H1 (cell line): ENCODE measurements around the gene DENND5B. TPM values are rescaled to one million over a fixed set of nuclear protein-coding genes. Genes with fewer than 3 reads are reported as not detected.

ENCODE experiments used
- CTCF ChIA-PET: fragments of 300-600 bp; sonication (Branson Sonifier 250); formaldehyde crosslinking; loops from one replicate; lab custom pipeline; 2021; ENCODE audit not compliant: partially characterized antibody; lab: Charles Lee
- POLR2A ChIA-PET: fragments of 300-600 bp; sonication (Branson Sonifier 250); formaldehyde crosslinking; loops from one replicate; lab custom pipeline; 2021; ENCODE audit warnings: inconsistent platforms; ENCODE audit not compliant: partially characterized antibody; lab: Charles Lee
- DNase-seq, 2 experiments: peaks; one replicate each; pipeline versions ENCODE4 v3.0.0 to v3.0.0-alpha.2; 2010 to 2022; ENCODE audit warnings: low spot score in 2 of 2, low read depth in 1 of 2, mixed read lengths in 1 of 2
- FAIRE-seq: peaks from 2 replicates; lab custom pipeline; 2011; peaks lifted over from hg19 to GRCh38; lab: Jason Lieb, UNC
- H2AFZ ChIP-seq: 2 replicates; pipeline ENCODE4 v1.8.1; 2012; ENCODE audit warnings: low read length, inconsistent platforms
- H2AK5ac ChIP-seq: 2 replicates; pipeline ENCODE4 v1.6.1; 2013; ENCODE audit warnings: low read depth, low read length
- H2BK120ac ChIP-seq: replicated peaks from 2 replicates; pipeline ENCODE3; 2013; ENCODE audit warnings: low read depth, low read length, inconsistent platforms
- H2BK12ac ChIP-seq: 2 replicates; pipeline ENCODE4 v1.6.1; 2013; ENCODE audit warnings: low read depth, low read length
- H2BK15ac ChIP-seq: 2 replicates; pipeline ENCODE4 v1.6.1; 2013; ENCODE audit warnings: low read length
- H2BK20ac ChIP-seq: 2 replicates; pipeline ENCODE4 v1.6.1; 2013; ENCODE audit warnings: low read length
- H2BK5ac ChIP-seq: 2 replicates; pipeline ENCODE4 v1.6.1; 2013; ENCODE audit warnings: low read depth, low read length
- H3K14ac ChIP-seq: 2 replicates; pipeline ENCODE4 v1.6.1; 2013; ENCODE audit warnings: inconsistent platforms; ENCODE audit not compliant: insufficient read length
- H3K18ac ChIP-seq: 2 replicates; pipeline ENCODE4 v1.6.1; 2013; ENCODE audit warnings: low read length; ENCODE audit errors: extremely low read depth
- H3K23ac ChIP-seq: 2 replicates; pipeline ENCODE4 v1.6.1; 2013; ENCODE audit warnings: inconsistent platforms; ENCODE audit not compliant: insufficient read length
- H3K23me2 ChIP-seq: 2 replicates; pipeline ENCODE4 v1.6.1; 2013; ENCODE audit warnings: low read depth, low read length
- H3K27ac ChIP-seq: 2 replicates; pipeline ENCODE4 v1.6.1; 2011; ENCODE audit warnings: low read depth, low read length, inconsistent platforms
- H3K27me3 ChIP-seq, 4 experiments: replicated peaks in 1 of 4; 1 replicate in 1 of 4; 2 replicates in 3 of 4; pipeline versions ENCODE4 v1.6.1 to v1.8.1; 2011 to 2013; ENCODE audit warnings: low read length in 3 of 4, mild to moderate bottlenecking in 3 of 4, inconsistent platforms in 2 of 4, mixed read lengths in 2 of 4, moderate library complexity in 1 of 4; ENCODE audit not compliant: control insufficient read depth in 3 of 4, insufficient read depth in 3 of 4; ENCODE audit errors: extremely low read depth in 1 of 4
- H3K36me3 ChIP-seq, 4 experiments: 2 replicates each; pipeline versions ENCODE4 v1.6.1 to v1.8.1; 2011 to 2013; ENCODE audit warnings: mild to moderate bottlenecking in 4 of 4, low read length in 3 of 4, moderate library complexity in 2 of 4, control low read depth in 1 of 4, inconsistent platforms in 1 of 4; ENCODE audit not compliant: insufficient read depth in 4 of 4, control insufficient read depth in 2 of 4
- H3K4ac ChIP-seq: replicated peaks from 2 replicates; pipeline ENCODE3; 2013; ENCODE audit warnings: low read length, low read depth, mixed read lengths, inconsistent platforms; ENCODE audit not compliant: insufficient read length
- H3K4me1 ChIP-seq, 4 experiments: replicated peaks in 1 of 4; 1 replicate in 1 of 4; 2 replicates in 3 of 4; pipeline versions ENCODE4 v1.6.1 to v1.8.1; 2011 to 2013; ENCODE audit warnings: low read length in 3 of 4, inconsistent platforms in 2 of 4, mixed read lengths in 1 of 4; ENCODE audit not compliant: insufficient read depth in 4 of 4, control insufficient read depth in 3 of 4
- H3K4me2 ChIP-seq, 2 experiments: 2 replicates each; pipeline versions ENCODE4 v1.6.1 to v1.8.1; 2011 to 2013; ENCODE audit warnings: low read depth in 2 of 2, low read length in 2 of 2, control low read depth in 1 of 2, inconsistent platforms in 1 of 2, mild to moderate bottlenecking in 1 of 2; ENCODE audit not compliant: insufficient read depth in 1 of 2
- H3K4me3 ChIP-seq, 4 experiments: fragments of 200-600, 300-600 bp in 1 of 4; sonication (generic), shearing (Covaris generic), sonication (Bioruptor Twin) in 1 of 4; 2 replicates each; pipeline versions ENCODE4 v1.5.1 to v1.8.1; 2011 to 2016; ENCODE audit warnings: low read length in 4 of 4, low read depth in 3 of 4, control low read depth in 2 of 4, inconsistent platforms in 2 of 4, mild to moderate bottlenecking in 2 of 4, mixed read lengths in 1 of 4, moderate library complexity in 1 of 4; ENCODE audit not compliant: insufficient read depth in 2 of 4; ENCODE audit errors: extremely low read depth in 1 of 4
- H3K56ac ChIP-seq: replicated peaks from 2 replicates; pipeline ENCODE3; 2013; ENCODE audit warnings: low read depth, mild to moderate bottlenecking, mixed read lengths, low read length, inconsistent platforms; ENCODE audit not compliant: insufficient read length
- H3K79me1 ChIP-seq: 2 replicates; pipeline ENCODE4 v1.6.1; 2013; ENCODE audit warnings: low read depth, low read length, control low read depth
- H3K79me2 ChIP-seq, 2 experiments: 2 replicates each; pipeline versions ENCODE4 v1.6.1 to v1.8.1; 2012 to 2013; ENCODE audit warnings: low read length in 2 of 2, mild to moderate bottlenecking in 2 of 2, inconsistent platforms in 1 of 2; ENCODE audit not compliant: insufficient read depth in 2 of 2, control insufficient read depth in 1 of 2
- H3K9ac ChIP-seq, 4 experiments: replicated peaks in 1 of 4; 1 replicate in 1 of 4; 2 replicates in 3 of 4; pipeline versions ENCODE4 v1.6.1 to v1.8.1; 2011 to 2013; ENCODE audit warnings: low read depth in 3 of 4, low read length in 3 of 4, control low read depth in 2 of 4, mild to moderate bottlenecking in 2 of 4, moderate library complexity in 2 of 4, inconsistent platforms in 1 of 4; ENCODE audit errors: extremely low read depth in 1 of 4
- H3K9me3 ChIP-seq, 2 experiments: 2 replicates each; pipeline versions ENCODE4 v1.6.1 to v1.8.1; 2012 to 2013; ENCODE audit warnings: mild to moderate bottlenecking in 2 of 2, moderate library complexity in 2 of 2, control low read depth in 1 of 2, inconsistent platforms in 1 of 2, low read depth in 1 of 2, low read length in 1 of 2, mixed read lengths in 1 of 2; ENCODE audit not compliant: insufficient read depth in 2 of 2
- H4K20me1 ChIP-seq, 2 experiments: replicated peaks in 1 of 2; 2 replicates each; pipeline versions ENCODE3 to v1.8.1; 2011 to 2013; ENCODE audit warnings: inconsistent platforms in 2 of 2, low read length in 2 of 2, mild to moderate bottlenecking in 1 of 2; ENCODE audit not compliant: insufficient read depth in 2 of 2, control insufficient read depth in 1 of 2
- H4K5ac ChIP-seq: 2 replicates; pipeline ENCODE4 v1.6.1; 2013; ENCODE audit warnings: low read length, low read depth, mixed read lengths, inconsistent platforms; ENCODE audit not compliant: insufficient read length
- H4K8ac ChIP-seq: 2 replicates; pipeline ENCODE4 v1.8.0; 2013; ENCODE audit warnings: mild to moderate bottlenecking, moderate library complexity, low read length, inconsistent platforms; ENCODE audit not compliant: insufficient read depth; ENCODE audit errors: extremely low read depth
- H4K91ac ChIP-seq: replicated peaks from 2 replicates; pipeline ENCODE3; 2013; ENCODE audit warnings: low read length, mixed read lengths, inconsistent platforms; ENCODE audit not compliant: insufficient read length
- BCL11A ChIP-seq, 2 experiments: IDR thresholded peaks; one replicate each; pipeline ENCODE4 v1.6.1; 2011; ENCODE audit warnings: low read depth in 2 of 2, low read length in 2 of 2, mild to moderate bottlenecking in 2 of 2
- BRCA1 ChIP-seq: IDR thresholded peaks from 2 replicates; pipeline ENCODE4 v1.6.1; 2012; ENCODE audit warnings: low read depth, low read length, improper control_type of control experiment
- CBX8 ChIP-seq: fragments of 300-800, 300-1000 bp; sonication (generic); IDR thresholded peaks from 2 replicates; pipeline ENCODE4 v1.7.1; 2016; ENCODE audit warnings: low read depth, low read length, borderline replicate concordance
- CTBP2 ChIP-seq: IDR thresholded peaks from 2 replicates; pipeline ENCODE4 v1.7.0; 2011; ENCODE audit warnings: borderline replicate concordance, mild to moderate bottlenecking, moderate library complexity, mixed read lengths, low read length; ENCODE audit not compliant: insufficient read depth, insufficient read length
- EZH2 ChIP-seq: fragments of 200-600 bp; sonication (generic); IDR thresholded peaks from 2 replicates; pipeline ENCODE4 v1.7.1; 2012; ENCODE audit warnings: low read depth, mild to moderate bottlenecking, moderate library complexity, low read length, inconsistent platforms; ENCODE audit not compliant: severe bottlenecking
- FOSL1 ChIP-seq: IDR thresholded peaks from 2 replicates; pipeline ENCODE4 v1.6.1; 2011; ENCODE audit warnings: mild to moderate bottlenecking, low read depth, low read length, moderate library complexity; ENCODE audit not compliant: insufficient read depth
- GABPA ChIP-seq: IDR thresholded peaks from 2 replicates; pipeline ENCODE4 v1.6.1; 2011; ENCODE audit warnings: mild to moderate bottlenecking, low read length, moderate library complexity, borderline replicate concordance; ENCODE audit not compliant: insufficient read depth
- HDAC6 ChIP-seq: IDR thresholded peaks from one replicate; pipeline ENCODE4 v1.7.1; 2012; ENCODE audit warnings: low read depth, mild to moderate bottlenecking, inconsistent platforms, low read length, moderate library complexity
- KDM1A ChIP-seq: fragments of 200-600, 300-600 bp; sonication (generic); IDR thresholded peaks from 2 replicates; pipeline ENCODE4 v1.7.1; 2016; ENCODE audit warnings: mild to moderate bottlenecking, low read length, borderline replicate concordance
- KDM4A ChIP-seq: IDR thresholded peaks from one replicate; pipeline ENCODE4 v1.7.1; 2012; ENCODE audit warnings: low read depth, mild to moderate bottlenecking, moderate library complexity, low read length, inconsistent platforms; ENCODE audit not compliant: severe bottlenecking
- POU5F1 ChIP-seq: IDR thresholded peaks from 2 replicates; pipeline ENCODE4 v1.6.1; 2011; ENCODE audit warnings: low read depth, mild to moderate bottlenecking, low read length, moderate library complexity
- SAP30 ChIP-seq: fragments of 300-600 bp; sonication (generic); IDR thresholded peaks from 2 replicates; pipeline ENCODE4 v1.7.1; 2012; ENCODE audit warnings: low read length, moderate library complexity, mild to moderate bottlenecking, inconsistent platforms; ENCODE audit not compliant: insufficient read depth, insufficient replicate concordance
- SIRT6 ChIP-seq: IDR thresholded peaks from one replicate; pipeline ENCODE4 v1.7.1; 2012; ENCODE audit warnings: low read length, inconsistent platforms
- SIX5 ChIP-seq: IDR thresholded peaks from 2 replicates; pipeline ENCODE4 v1.6.1; 2011; ENCODE audit warnings: mild to moderate bottlenecking, low read depth, low read length
- WGBS, 2 experiments: shearing (Covaris generic) in 1 of 2; methylation state at CpG; one replicate each; pipeline versions ENCODE4 v1.1.6 to v1.1.7; 2013 to 2015; ENCODE audit warnings: low lambda C conversion rate in 2 of 2, mixed read lengths in 2 of 2, inconsistent platforms in 1 of 2, low coverage in 1 of 2, missing lambda C conversion rate in 1 of 2; ENCODE audit not compliant: insufficient replicate concordance in 2 of 2, insufficient coverage in 1 of 2, insufficient read length in 1 of 2; ENCODE audit errors: extremely low coverage in 1 of 2, missing lambda C conversion rate in 1 of 2; 5-methylcytosine and 5-hydroxymethylcytosine counted together
- polyA plus RNA-seq, 7 experiments: library from polyadenylated mRNA; depleted of rRNA in 3 of 7; stranded (reverse) in 5 of 7; unstranded in 2 of 7; fragments of >200 nt in 5 of 7; fragments of 200-250 nt in 2 of 7; gene quantifications; 1 replicate in 5 of 7; 2 replicates in 1 of 7; 4 replicates in 1 of 7; pipeline versions ENCODE4 v1.2.1 to v1.2.3, GENCODE V29; 2011 to 2013; ENCODE audit warnings: missing spikeins in 2 of 7, mixed read lengths in 2 of 7
- total RNA-seq: library from RNA; stranded (reverse); fragmentation: NEBNext Ultra II Directional; extraction: Animal tissue kit (Norgen Biotek cat#: 25700); gene quantifications from 2 replicates; pipeline ENCODE4 v1.2.1, GENCODE V29; 2021

The DENND5B gene
- total and polyA plus RNA-seq, 2 of the 8 experiments (the other 6 are each of a cell fraction or from before 2014, with no cell fraction given) = 13.4 to 20.2 TPM

- Histone ChIP-seq H2AK5ac (no peak overlapping the region), H3K4me2 (no peak overlapping the region), H3K18ac (no peak overlapping the region), H3K4me3 (no peak overlapping the region), H4K8ac (no peak overlapping the region), H3K79me1 (no peaks in the 10 kb centered on the region), H3K9ac (no peak overlapping the region), H3K79me2 (no peaks in the 10 kb centered on the region), H2AFZ (no peak overlapping the region), H3K4ac (no peak overlapping the region), H4K5ac (no peak overlapping the region), H2BK120ac (no peak overlapping the region), H3K23me2 (no peaks in the 10 kb centered on the region), H2BK5ac (no peak overlapping the region), H4K20me1 (no peaks in the 10 kb centered on the region), H3K4me1 (peaks cover 0 to 9% (median 2%) of the 10 kb centered on the region in 4 experiments; a peak in 4 of 7 replicates), H3K9me3 (no peaks in the 10 kb centered on the region), H2BK12ac (no peak overlapping the region), H4K91ac (no peak overlapping the region), H3K56ac (no peak overlapping the region), H2BK15ac (no peak overlapping the region), H3K36me3 (no peaks in the 10 kb centered on the region), H3K14ac (no peak overlapping the region), H2BK20ac (no peak overlapping the region), H3K23ac (no peak overlapping the region), H3K27me3 (no peaks in the 10 kb centered on the region), H3K27ac (no peak overlapping the region)
- ChIA-PET POLR2A (interaction anchor here (0.9 to 3.6 kb wide), 8 partner anchors 8 to 40 kb away, joined by 3 to 14 read pairs (median 9); partner anchors contain the start of gene SINHCAF), CTCF (interaction anchor here (0.9 to 2.0 kb wide), 4 partner anchors 9 to 76 kb away, joined by 3 to 5 read pairs (median 3); no protein-coding TSS in a partner anchor)
- no peak for FAIRE-seq
- no peak for DNase-seq
- WGBS, 2 experiments = 94% methylated on average over 9 of the region's 9 CpGs; no CpG with 5 or more reads in 1 of the 2 experiments
- TF ChIP-seq FOSL1 (no peak), POU5F1 (no peak), SIRT6 (no peak), SAP30 (no peak), CTBP2 (no peak), KDM4A (no peak), CBX8 (no peak), KDM1A (no peak), BCL11A (IDR thresholded peaks at IDR 0.05; ENCODE audit: low read depth in 2 of 2, low read length in 2 of 2) (no peak), GABPA (no peak), EZH2 (no peak), SIX5 (no peak), HDAC6 (no peak), BRCA1 (no peak)
Observed at GRCh38 chr12:31346267-31346666, 244.7 kb downstream of the DENND5B start.
